NCI-H2029 (cell line): Measurements from ENCODE around the gene AQP12A.

Experiments
- DNase-seq: peaks from one replicate; lab custom pipeline; 2025; lab: John Stamatoyannopoulos, UW

AQP12A gene

GRCh38 chr2:240707043-240707756, 15.5 kb downstream of the AQP12A start:
- no peak for DNase-seq

- DNase-seq, result no peak
Observed at GRCh38 chr2:240707821-240708220, 16.2 kb downstream of the AQP12A start.

- DNase-seq, result no peak
Observed at GRCh38 chr2:240708457-240708856, 16.8 kb downstream of the AQP12A start.

- no peak for DNase-seq
Observed at GRCh38 chr2:240711296-240711695, 19.6 kb downstream of the AQP12A start.

- no peak for DNase-seq
Observed at GRCh38 chr2:240711701-240712100, 20.0 kb downstream of the AQP12A start.

GRCh38 chr2:240712121-240712520, 20.5 kb downstream of the AQP12A start:
- no peak for DNase-seq

GRCh38 chr2:240713071-240713927, 21.6 kb downstream of the AQP12A start:
- no peak for DNase-seq

GRCh38 chr2:240713928-240714746, 22.5 kb downstream of the AQP12A start:
- DNase-seq, result no peak

- peak; percentile 27 for DNase-seq
Observed at GRCh38 chr2:240714747-240715725, 23.4 kb downstream of the AQP12A start.

- no peak for DNase-seq
Observed at GRCh38 chr2:240716130-240716798, 24.6 kb downstream of the AQP12A start.

- no peak for DNase-seq
Observed at GRCh38 chr2:240717181-240717641, 25.5 kb downstream of the AQP12A start.

- no peak for DNase-seq
Observed at GRCh38 chr2:240717681-240718581, 26.3 kb downstream of the AQP12A start.

GRCh38 chr2:240718896-240719490, 27.3 kb downstream of the AQP12A start:
- DNase-seq, result no peak

GRCh38 chr2:240719676-240720545, 28.2 kb downstream of the AQP12A start:
- no peak for DNase-seq

- no peak for DNase-seq
Observed at GRCh38 chr2:240720686-240721595, 29.3 kb downstream of the AQP12A start.

- no peak for DNase-seq
Observed at GRCh38 chr2:240721596-240722180, 30.0 kb downstream of the AQP12A start.

- no peak for DNase-seq
Observed at GRCh38 chr2:240722376-240722775, 30.7 kb downstream of the AQP12A start.
